Progenitor cell of endocrine pancreas (in vitro differentiated cells): ENCODE measurements around the gene DAZAP1. TPM values are rescaled to one million over a fixed set of nuclear protein-coding genes. Genes with fewer than 3 reads are reported as not detected.

Experiments used
- DNase-seq: peaks from one replicate; pipeline ENCODE4 v3.0.0; 2021; ENCODE audit warnings: low spot score; ENCODE audit not compliant: unreplicated experiment
- H3K27ac Mint-ChIP-seq: 2 replicates; pipeline ENCODE4 v1.8.0; 2021; ENCODE audit warnings: mild to moderate bottlenecking, moderate library complexity, mixed read lengths
- H3K27me3 Mint-ChIP-seq: 2 replicates; pipeline ENCODE4 v1.8.0; 2021; ENCODE audit warnings: mixed read lengths
- H3K36me3 Mint-ChIP-seq: 2 replicates; pipeline ENCODE4 v1.8.0; 2022; ENCODE audit warnings: mixed read lengths; ENCODE audit not compliant: insufficient read depth
- H3K4me1 Mint-ChIP-seq: 2 replicates; pipeline ENCODE4 v1.8.0; 2021; ENCODE audit warnings: low read depth, mixed read lengths
- H3K4me3 Mint-ChIP-seq: 2 replicates; pipeline ENCODE4 v1.8.0; 2021; ENCODE audit warnings: low read depth, mild to moderate bottlenecking, moderate library complexity, mixed read lengths
- H3K9me3 Mint-ChIP-seq: 2 replicates; pipeline ENCODE4 v1.8.0; 2021; ENCODE audit warnings: low read depth, mixed read lengths
- total RNA-seq: library from RNA; stranded (reverse); gene quantifications from 2 replicates; pipeline ENCODE4 v1.2.1, GENCODE V29; 2021
- TF ChIP-seq, protein P1 (sequence below): fragments of 200-600 bp; sonication (generic); IDR thresholded peaks from one replicate; pipeline ENCODE4 v1.5.0; 2021; ENCODE audit warnings: antibody characterized with exemption, mild to moderate bottlenecking; ENCODE audit not compliant: unreplicated experiment

Gene DAZAP1
- total RNA-seq, 1 donor from 2014 or later = 131 TPM

DNA sequence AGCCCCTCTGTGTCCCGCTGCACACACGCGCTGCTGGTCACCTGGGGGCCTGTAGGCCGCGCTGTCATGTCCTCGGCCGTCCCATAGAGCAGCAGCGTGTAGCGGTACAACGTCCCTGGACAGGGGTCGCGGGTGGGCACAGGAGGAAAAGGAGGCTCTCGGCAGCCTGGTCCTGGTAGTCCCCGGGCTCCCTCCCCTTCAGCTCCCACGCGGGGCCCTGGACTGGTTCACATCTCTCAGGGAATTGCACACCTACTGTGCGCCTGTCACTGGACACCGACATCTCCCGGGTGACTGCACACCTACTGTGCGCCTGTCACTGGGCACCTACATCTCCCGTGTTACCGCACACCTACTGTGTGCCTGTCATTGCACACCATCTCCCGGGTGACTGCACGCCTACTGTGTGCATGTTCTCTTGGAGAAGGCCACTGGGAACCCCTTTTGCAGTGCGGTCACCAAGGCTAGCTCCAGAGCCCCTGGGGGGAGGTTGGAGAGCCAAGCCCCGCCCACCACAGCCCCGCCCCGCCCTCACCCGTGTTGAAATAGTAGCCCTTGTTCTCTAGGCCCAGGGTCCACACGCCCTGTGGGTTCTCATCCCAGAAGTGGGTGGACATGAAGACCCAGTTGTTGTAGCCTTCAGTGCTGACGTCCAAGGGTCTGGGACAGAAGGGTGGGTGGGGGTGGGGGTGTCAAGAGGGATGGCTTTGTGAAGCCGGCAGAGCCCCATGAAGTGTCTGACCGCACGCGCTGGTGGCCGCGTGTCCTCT lies 75.2 kb downstream of the DAZAP1 start:
- H3K27ac Mint-ChIP-seq = no peak overlapping the region
- H3K4me1 Mint-ChIP-seq = peaks cover 6% of the 10 kb centered on the region
- no peaks in the 10 kb centered on the region for H3K9me3 Mint-ChIP-seq
- DNase-seq = no peak
- H3K36me3 Mint-ChIP-seq = peaks cover 3% of the 10 kb centered on the region
- TF ChIP-seq, protein P1, sequence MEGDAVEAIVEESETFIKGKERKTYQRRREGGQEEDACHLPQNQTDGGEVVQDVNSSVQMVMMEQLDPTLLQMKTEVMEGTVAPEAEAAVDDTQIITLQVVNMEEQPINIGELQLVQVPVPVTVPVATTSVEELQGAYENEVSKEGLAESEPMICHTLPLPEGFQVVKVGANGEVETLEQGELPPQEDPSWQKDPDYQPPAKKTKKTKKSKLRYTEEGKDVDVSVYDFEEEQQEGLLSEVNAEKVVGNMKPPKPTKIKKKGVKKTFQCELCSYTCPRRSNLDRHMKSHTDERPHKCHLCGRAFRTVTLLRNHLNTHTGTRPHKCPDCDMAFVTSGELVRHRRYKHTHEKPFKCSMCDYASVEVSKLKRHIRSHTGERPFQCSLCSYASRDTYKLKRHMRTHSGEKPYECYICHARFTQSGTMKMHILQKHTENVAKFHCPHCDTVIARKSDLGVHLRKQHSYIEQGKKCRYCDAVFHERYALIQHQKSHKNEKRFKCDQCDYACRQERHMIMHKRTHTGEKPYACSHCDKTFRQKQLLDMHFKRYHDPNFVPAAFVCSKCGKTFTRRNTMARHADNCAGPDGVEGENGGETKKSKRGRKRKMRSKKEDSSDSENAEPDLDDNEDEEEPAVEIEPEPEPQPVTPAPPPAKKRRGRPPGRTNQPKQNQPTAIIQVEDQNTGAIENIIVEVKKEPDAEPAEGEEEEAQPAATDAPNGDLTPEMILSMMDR = no peak
- H3K4me3 Mint-ChIP-seq = no peak overlapping the region
- no peaks in the 10 kb centered on the region for H3K27me3 Mint-ChIP-seq

DNA sequence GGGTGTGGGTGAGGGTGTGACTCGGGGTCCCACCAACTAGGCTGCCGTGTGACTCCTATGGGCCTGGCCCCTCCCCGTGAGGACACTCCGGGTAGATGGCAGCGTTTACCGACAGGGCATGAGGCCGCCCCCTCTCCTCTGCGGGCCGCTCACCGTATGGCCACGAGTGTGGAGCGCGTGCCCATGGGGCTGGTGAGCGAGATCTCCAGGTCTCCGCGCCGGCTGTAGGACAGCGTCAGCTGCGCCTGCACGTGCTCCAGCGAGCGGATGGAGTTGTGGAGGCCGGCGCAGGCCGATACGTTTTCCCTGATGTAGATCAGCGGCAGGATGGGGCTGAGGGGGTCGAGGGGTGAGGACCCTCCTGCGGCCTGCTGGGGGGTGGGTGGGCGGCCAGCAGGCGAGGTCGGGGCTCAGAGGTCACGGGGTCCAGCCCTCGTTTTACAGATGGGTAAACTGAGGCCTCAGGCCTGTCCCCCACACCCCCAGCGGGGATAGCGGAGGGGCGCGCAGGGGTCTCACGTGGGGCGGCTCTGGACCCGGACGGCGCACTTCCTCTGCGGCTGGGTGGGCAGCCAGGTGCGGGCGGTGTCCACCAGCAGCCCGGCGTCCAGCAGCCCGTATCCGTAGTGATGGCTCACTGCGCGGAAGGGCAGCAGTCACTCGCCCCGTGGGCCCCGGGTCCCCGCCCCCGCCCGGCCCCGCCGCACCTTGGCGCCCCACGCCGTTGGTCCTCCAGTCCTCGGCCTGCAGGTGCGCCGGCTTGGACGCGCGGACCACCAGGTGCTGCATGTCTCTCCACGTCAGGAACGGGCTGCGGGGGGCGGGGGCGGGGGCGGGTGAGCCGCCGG lies 76.0 kb downstream of the DAZAP1 start:
- no peak for DNase-seq
- no peaks in the 10 kb centered on the region for H3K27me3 Mint-ChIP-seq
- H3K9me3 Mint-ChIP-seq = no peaks in the 10 kb centered on the region
- H3K4me3 Mint-ChIP-seq = no peak overlapping the region
- TF ChIP-seq, protein P1 = no peak
- H3K4me1 Mint-ChIP-seq = peaks cover 4% of the 10 kb centered on the region
- peaks cover 3% of the 10 kb centered on the region for H3K36me3 Mint-ChIP-seq
- no peak overlapping the region for H3K27ac Mint-ChIP-seq

DNA sequence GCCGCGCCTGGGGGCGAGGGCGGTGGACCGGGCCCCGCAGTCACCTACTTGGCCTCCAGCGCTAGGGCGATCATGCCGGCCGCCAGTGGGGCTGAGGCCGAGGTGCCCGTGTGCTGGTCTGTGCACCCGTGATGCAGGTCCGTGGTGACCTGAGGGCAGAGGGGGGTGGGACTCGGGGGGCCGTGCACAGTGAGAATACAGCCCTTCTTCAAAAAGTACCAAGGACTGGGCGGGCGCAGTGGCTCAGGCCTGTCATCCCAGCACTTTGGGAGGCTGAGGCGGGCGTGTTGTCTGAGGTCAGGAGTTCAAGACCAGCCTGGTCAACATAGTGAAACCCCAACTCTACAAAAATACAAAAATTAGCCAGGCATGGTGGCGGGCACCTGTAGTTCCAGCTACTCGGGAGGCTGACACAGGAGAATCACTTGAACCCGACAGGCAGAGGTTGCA lies 76.6 kb downstream of the DAZAP1 start:
- no peak overlapping the region for H3K27ac Mint-ChIP-seq
- no peak for DNase-seq

More for the DNA sequence above, 76.6 kb downstream of the DAZAP1 start:
- no peaks in the 10 kb centered on the region for H3K9me3 Mint-ChIP-seq
- TF ChIP-seq, protein P1 = no peak
- H3K4me3 Mint-ChIP-seq = no peak overlapping the region
- H3K4me1 Mint-ChIP-seq = peaks cover 3% of the 10 kb centered on the region
- H3K27me3 Mint-ChIP-seq = no peaks in the 10 kb centered on the region
- H3K36me3 Mint-ChIP-seq = peaks cover 2% of the 10 kb centered on the region

Other genes starting within 250 kb of the DAZAP1 start
- gene SBNO2, start 233.3 kb upstream of the DAZAP1 start, total RNA-seq = 40.9 and 43.2 TPM in 2 replicates
- gene STK11, start 201.8 kb upstream of the DAZAP1 start, total RNA-seq = 59.3 and 61.5 TPM in 2 replicates
- gene CBARP, start 169.6 kb upstream of the DAZAP1 start, total RNA-seq = 12.4 and 13.0 TPM in 2 replicates
- 107 and 117 TPM in 2 replicates for gene ATP5F1D, start 165.8 kb upstream of the DAZAP1 start, total RNA-seq
- gene MIDN, start 159.0 kb upstream of the DAZAP1 start, total RNA-seq = 187 and 193 TPM in 2 replicates
- 462 and 465 TPM in 2 replicates for gene CIRBP, start 138.3 kb upstream of the DAZAP1 start, total RNA-seq
- 30.0 and 31.8 TPM in 2 replicates for gene FAM174C, start 132.1 kb upstream of the DAZAP1 start, total RNA-seq
- gene EFNA2, start 121.7 kb upstream of the DAZAP1 start, total RNA-seq = 23.8 and 26.5 TPM in 2 replicates
- gene NDUFS7, start 23.7 kb upstream of the DAZAP1 start, total RNA-seq = 56.8 and 62.4 TPM in 2 replicates
- 47.0 and 48.5 TPM in 2 replicates for gene GAMT, start 6.0 kb upstream of the DAZAP1 start, total RNA-seq
- gene RPS15, start 30.8 kb downstream of the DAZAP1 start, total RNA-seq = 917 and 938 TPM in 2 replicates
- gene APC2, start 42.5 kb downstream of the DAZAP1 start, total RNA-seq = 5.2 and 5.8 TPM in 2 replicates
- gene C19orf25, start 71.6 kb downstream of the DAZAP1 start, total RNA-seq = 31.3 and 36.0 TPM in 2 replicates
- gene PCSK4, start 82.8 kb downstream of the DAZAP1 start, total RNA-seq = 32.9 and 37.7 TPM in 2 replicates
- 16.0 and 16.6 TPM in 2 replicates for gene REEP6, start 83.6 kb downstream of the DAZAP1 start, total RNA-seq
- 2.3 and 4.8 TPM in 2 replicates for gene ADAMTSL5, start 105.4 kb downstream of the DAZAP1 start, total RNA-seq
- 0.26 and 0.38 TPM in 2 replicates for gene PLK5, start 116.5 kb downstream of the DAZAP1 start, total RNA-seq
- gene MEX3D, start 160.7 kb downstream of the DAZAP1 start, total RNA-seq = 119 and 124 TPM in 2 replicates
- gene MBD3, start 185.3 kb downstream of the DAZAP1 start, total RNA-seq = 131 and 133 TPM in 2 replicates
- gene UQCR11, start 197.9 kb downstream of the DAZAP1 start, total RNA-seq = 156 and 171 TPM in 2 replicates
- gene TCF3, start 245.0 kb downstream of the DAZAP1 start, total RNA-seq = 318 and 334 TPM in 2 replicates